GM21825 (cell line): ENCODE data around the gene ITGA11.

ENCODE experiments used
- ATAC-seq: cut with Tn5 transposase; IDR thresholded peaks from one replicate; pipeline ENCODE4 v1.9.1; 2021; ENCODE audit warnings: mild to moderate bottlenecking, moderate library complexity; ENCODE audit not compliant: unreplicated experiment

ITGA11 gene

DNA sequence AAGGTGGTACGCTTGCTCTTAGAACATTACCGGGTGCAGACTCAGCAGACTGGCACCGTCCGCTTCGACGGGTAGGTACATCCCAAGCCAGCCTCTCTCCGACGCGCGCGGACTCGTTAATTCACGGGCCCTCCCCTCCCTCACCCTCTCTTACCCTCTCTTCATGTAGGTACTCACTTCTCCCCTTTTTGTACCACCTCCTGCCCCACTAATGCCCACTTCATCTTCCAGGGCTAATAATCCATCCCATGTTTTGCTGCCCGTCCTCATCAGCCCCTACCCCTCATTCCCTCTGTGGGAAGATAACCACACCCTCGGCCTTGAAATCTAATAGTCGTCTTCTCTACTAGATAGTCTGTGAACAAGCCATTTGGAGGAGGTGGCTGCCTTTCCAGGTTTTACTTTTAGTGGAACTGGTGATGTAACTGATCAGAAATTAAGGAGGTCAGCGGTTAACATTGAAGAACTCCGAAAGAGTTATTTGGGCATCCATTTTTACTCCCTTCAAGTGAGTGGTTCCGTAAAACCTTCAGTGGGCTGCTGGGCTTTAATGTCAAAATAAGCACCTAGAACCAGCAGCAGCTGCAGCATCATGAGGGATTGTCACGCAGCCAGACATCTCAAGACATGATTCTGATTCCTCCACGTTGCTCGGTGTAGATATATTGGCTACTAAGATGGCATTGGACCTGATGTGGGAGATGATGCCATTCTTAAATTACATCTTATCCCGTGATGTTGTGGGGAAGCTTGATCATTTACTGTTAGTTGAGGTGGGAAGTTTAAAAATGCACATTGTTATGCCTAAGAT is 153.2 kb downstream of the ITGA11 start:
- peak; percentile 2 for ATAC-seq

- peak; percentile 39 for ATAC-seq
Observed at GRCh38 chr15:68278345-68278594, 153.7 kb downstream of the ITGA11 start.

- peak; percentile 60 for ATAC-seq
Observed at GRCh38 chr15:68277603-68278344, 154.2 kb downstream of the ITGA11 start, which contains the start of gene FEM1B. FEM1B (plus strand) TSS chr15:68277745; CDS start chr15:68278418, 673 bp downstream.

- ATAC-seq, result no peak
Observed at GRCh38 chr15:68277131-68277602, 154.8 kb downstream of the ITGA11 start.

GRCh38 chr15:68276668-68277067 is 155.3 kb downstream of the ITGA11 start:
- no peak for ATAC-seq

- ATAC-seq, result no peak
Observed at GRCh38 chr15:68275165-68275746, 156.7 kb downstream of the ITGA11 start.

DNA sequence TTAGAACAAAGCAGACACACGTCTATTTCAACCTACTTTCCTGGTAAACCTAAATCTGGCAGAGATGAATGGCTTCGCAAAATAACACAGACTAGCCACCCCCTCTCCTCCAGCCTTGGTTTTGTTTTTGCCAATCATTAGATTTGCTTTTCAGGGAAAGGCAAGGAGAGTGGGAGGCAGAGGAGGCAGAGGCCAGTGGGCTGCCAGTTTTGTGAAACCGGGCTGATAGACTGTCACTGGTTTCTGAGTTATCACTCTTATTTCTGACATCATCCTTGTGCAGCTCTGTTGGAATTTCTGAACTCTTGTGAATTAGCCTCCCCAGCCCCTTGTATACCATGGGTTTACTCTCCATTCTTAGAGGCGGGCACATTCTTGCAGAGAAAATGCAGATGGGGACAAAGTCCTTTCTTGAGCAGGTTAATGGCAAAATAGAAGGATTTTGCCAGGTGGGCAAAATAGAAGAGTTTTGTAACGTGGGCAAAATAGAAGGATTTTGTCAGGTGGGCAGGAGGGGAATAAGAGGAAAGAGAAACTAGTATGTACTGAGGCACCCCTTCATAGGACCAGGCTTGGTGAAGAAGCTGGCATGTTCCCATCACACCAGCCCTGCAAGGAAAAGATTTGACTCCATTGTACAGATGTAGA is 157.6 kb downstream of the ITGA11 start:
- no peak for ATAC-seq

- no peak for ATAC-seq
Observed at GRCh38 chr15:68272721-68273271, 159.2 kb downstream of the ITGA11 start.

- ATAC-seq, result no peak
Observed at GRCh38 chr15:68271854-68272471, 160.0 kb downstream of the ITGA11 start.

- no peak for ATAC-seq
Observed at GRCh38 chr15:68268405-68268804, 163.6 kb downstream of the ITGA11 start.

DNA sequence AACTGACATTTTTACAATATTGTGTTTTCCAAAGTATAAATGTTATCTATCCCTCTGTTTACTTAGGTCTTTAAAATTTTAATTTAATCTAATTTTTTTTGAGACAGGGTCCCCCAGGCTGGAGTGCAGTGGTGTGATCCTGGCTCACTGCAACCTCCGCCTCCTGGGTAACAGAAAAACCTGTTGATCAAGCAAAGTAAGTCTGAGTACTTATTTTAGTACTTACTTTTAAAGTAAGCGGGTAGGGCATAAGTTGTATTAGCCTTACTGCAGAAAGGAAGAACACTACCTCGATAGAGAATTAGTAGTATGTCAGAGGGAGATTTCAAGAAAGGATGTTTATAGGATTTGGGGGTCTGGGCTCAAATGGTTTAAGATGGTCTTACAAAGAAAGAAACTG is 166.3 kb downstream of the ITGA11 start:
- ATAC-seq, result no peak

- ATAC-seq, result no peak
Observed at GRCh38 chr15:68265081-68265480, 166.9 kb downstream of the ITGA11 start.

- no peak for ATAC-seq
Observed at GRCh38 chr15:68264282-68264681, 167.7 kb downstream of the ITGA11 start.

GRCh38 chr15:68262514-68263356 is 169.2 kb downstream of the ITGA11 start:
- no peak for ATAC-seq

DNA sequence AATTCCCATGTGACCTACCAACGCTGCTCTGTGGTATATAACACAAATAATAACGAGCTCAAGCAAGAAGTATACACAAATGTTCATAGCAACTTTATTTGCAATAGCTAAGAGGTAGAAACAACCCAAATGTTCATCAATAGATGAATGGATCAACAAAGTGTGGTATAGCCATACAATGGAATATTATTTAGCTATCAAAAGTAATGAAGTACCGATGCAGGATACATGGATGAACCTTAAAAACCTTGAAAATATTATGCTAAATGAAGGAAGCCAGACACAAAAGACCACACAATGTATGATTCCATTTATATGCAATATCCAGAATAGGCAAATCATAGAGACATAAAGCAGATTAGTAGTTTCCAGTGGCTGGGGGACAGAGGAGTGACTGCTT is 170.0 kb downstream of the ITGA11 start:
- no peak for ATAC-seq

DNA sequence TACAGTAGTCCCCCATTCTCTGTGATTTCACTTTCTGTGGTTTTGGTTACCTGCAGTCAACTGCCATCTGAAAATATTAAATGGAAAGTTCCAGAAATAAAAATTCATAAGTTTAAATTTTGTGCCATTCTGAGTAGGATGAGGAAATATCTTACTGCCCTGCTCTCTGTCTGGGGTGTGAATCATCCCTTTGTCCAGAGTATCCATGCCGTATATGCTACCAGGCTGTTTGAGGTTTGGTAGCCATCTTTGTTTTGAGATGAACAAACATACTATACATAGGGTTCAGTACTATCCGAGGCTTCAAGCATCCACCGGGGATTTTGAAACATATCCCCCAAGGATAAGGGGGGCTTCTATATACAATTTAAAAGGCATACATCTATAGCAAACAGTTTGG is 170.7 kb downstream of the ITGA11 start:
- ATAC-seq, result no peak

- ATAC-seq, result no peak
Observed at GRCh38 chr15:68259883-68260282, 172.1 kb downstream of the ITGA11 start.

DNA sequence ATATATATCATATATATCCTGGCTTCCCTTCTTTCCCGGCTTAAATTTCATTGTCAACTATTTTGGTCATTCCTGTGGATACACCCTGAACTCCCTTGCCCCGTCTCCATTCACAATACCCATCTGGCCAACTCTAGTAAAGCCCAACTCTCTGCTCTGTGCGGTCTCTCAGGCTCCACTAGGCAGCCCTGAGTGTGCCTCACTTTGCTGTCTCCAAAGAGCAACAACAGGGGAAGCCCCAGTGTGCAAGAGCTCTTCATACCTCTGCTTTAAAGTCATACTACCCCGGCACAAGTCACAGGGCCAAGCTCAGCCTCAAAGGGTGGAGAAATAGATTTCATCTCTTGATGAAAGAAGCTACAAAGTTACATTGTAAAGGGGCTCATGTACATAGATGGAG is 173.3 kb downstream of the ITGA11 start:
- no peak for ATAC-seq

DNA sequence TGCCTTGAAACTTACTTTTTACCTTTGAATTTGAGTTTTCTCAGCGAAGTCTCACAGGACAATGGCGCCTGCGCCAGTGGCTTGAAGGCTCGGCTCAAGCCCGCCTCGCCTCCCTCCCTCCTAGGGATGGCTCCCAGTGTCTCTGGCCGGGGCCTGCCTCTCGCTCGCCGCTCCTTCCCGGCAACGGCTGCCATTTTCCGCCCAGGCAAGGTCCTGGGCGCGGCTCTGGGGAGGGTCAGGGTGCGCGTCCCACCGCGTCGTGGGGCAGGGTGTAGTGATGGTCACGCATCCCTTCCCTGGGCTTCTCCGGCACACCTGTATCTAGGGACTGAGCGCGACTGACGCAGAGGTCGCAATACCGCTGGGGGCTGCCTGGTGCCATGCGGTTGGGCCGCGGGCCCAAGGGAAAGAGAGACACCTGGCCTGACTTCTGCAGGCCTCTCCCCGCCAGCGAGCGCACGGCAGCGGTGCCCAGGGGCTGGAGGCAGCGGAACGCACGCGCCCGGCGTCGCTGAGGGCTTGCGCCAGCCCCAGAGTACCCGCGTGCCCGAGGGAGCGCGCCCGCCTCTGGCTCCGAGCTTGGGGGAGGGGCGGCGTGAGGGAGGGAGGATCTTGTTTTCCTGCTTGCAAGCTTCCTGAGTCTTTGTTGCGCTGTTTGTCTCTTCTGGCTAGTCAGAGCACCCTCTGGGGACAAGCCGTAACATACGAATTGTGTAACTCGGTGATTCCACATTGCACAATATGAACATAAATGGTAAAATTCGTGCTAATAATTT is 175.1 kb downstream of the ITGA11 start:
- no peak for ATAC-seq
